Astrocyte of the spinal cord (primary cell): ENCODE measurements around the gene SSBP4.

Experiments used
- DNase-seq: peaks from one replicate; pipeline ENCODE4 v3.0.0; 2011; ENCODE audit warnings: low read depth, low spot score
- H3K4me3 ChIP-seq: 2 replicates; pipeline ENCODE4 v1.5.1; 2011; ENCODE audit warnings: low read depth, mild to moderate bottlenecking, low read length, moderate library complexity
- in situ Hi-C: cut with HindIII; loops from 2 replicates; pipeline ENCODE4 v1.10.0; 2017; ENCODE audit warnings: low sequenced_read_pairs
- TF ChIP-seq, protein P1 (sequence below): IDR thresholded peaks from 2 replicates; pipeline ENCODE4 v1.5.1; 2012; ENCODE audit warnings: low read depth, mild to moderate bottlenecking, low read length, inconsistent platforms

The SSBP4 gene

GRCh38 chr19:18384775-18385174 lies 34.4 kb upstream of the SSBP4 start:
- in situ Hi-C loops, result no loop called here
- H3K4me3 ChIP-seq, result no peak overlapping the region
- DNase-seq, result no peak

DNA sequence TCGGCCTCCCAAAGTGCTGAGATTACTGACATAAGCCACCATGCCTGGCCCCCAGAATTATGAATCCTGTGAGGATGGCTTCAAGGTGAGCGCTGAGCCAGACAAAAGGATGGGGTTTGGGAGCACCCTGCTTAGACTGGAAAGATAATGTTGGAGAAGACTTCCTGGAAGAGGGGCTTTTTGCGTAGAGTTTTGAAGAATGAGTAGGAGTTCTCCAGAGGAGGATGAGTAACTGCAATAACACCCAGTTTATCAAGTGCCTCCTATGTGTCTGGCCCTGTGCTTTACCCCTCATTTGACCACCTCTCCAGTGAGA lies 33.9 kb upstream of the SSBP4 start:
- no peak overlapping the region for H3K4me3 ChIP-seq
- no peak for DNase-seq
- in situ Hi-C loops, result no loop called here
- TF ChIP-seq, protein P1, sequence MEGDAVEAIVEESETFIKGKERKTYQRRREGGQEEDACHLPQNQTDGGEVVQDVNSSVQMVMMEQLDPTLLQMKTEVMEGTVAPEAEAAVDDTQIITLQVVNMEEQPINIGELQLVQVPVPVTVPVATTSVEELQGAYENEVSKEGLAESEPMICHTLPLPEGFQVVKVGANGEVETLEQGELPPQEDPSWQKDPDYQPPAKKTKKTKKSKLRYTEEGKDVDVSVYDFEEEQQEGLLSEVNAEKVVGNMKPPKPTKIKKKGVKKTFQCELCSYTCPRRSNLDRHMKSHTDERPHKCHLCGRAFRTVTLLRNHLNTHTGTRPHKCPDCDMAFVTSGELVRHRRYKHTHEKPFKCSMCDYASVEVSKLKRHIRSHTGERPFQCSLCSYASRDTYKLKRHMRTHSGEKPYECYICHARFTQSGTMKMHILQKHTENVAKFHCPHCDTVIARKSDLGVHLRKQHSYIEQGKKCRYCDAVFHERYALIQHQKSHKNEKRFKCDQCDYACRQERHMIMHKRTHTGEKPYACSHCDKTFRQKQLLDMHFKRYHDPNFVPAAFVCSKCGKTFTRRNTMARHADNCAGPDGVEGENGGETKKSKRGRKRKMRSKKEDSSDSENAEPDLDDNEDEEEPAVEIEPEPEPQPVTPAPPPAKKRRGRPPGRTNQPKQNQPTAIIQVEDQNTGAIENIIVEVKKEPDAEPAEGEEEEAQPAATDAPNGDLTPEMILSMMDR, result no peak

More at GRCh38 chr19:18384775-18385174, 34.4 kb upstream of the SSBP4 start:
- TF ChIP-seq, protein P1, result no peak

DNA sequence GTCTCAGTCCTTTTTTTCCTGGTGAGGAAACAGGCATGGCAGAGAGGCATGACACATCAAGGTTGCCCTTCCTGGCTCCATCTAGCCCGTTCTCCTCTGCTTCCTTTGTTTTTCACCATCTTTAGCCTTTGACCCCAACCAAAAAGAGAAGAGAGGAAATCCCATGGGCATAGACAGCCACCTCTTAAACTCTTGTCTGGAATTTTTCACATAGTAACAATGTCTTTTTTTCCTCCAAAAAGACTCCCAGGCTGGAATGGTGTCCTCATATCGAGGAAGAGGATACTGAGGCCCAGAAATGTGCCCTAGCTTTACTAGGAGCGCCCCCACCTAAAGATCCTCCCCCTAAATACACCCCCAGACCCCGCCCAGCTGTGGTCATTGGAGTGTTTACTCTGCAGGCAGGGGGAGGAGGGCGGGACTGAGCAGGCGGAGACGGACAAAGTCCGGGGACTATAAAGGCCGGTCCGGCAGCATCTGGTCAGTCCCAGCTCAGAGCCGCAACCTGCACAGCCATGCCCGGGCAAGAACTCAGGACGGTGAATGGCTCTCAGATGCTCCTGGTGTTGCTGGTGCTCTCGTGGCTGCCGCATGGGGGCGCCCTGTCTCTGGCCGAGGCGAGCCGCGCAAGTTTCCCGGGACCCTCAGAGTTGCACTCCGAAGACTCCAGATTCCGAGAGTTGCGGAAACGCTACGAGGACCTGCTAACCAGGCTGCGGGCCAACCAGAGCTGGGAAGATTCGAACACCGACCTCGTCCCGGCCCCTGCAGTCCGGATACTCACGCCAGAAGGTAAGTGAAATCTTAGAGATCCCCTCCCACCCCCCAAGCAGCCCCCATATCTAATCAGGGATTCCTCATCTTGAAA lies 33.3 kb upstream of the SSBP4 start, which contains the start of gene GDF15:
GDF15 (plus strand) TSS at position 484 of the 868 bp plus-strand sequence; CDS start at position 516, 32 bp downstream.
- H3K4me3 ChIP-seq, result peak within 1 kb of the TSS; percentile 58
- TF ChIP-seq, protein P1, result peak; percentile 79
- DNase-seq, result peak; percentile 86
- in situ Hi-C loops, result no loop called here

DNA sequence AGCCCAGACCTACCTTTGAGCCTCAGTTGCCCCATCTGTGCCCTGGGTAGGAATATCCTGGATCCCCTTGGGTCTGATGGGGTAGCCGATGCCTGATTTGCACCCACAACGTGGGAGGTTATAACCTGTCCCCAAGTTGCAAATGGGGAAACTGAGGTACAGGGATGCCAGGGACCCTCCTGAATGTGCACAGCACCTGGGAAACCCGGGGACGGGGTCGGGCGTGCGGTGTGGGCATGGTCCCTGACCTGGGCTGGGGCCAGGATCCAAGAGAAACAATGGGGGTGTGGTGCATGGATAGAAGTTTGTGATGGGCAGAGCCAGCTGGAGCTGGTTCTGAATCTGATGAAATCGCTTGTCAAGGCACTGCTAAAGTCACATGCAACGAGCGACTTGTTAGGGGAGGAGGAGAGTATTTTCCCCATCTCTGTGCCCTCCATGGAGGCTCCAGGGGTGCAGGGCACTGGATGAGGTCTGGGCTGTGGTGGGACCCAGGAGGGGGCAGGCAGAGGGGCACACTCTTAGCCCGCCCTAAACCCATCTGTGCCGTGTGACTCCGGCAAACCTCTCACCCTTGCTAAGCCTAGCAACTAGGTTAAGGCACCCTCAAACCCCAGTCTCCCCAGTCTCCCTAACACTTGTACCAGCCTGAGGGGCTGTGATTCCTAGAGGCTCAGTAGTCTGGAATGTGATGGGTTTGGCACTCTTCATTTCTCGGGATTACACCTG lies 32.5 kb upstream of the SSBP4 start:
- in situ Hi-C loops, result no loop called here
- H3K4me3 ChIP-seq, result peak overlapping the region; percentile 58
- DNase-seq, result no peak
- TF ChIP-seq, protein P1, result no peak

DNA sequence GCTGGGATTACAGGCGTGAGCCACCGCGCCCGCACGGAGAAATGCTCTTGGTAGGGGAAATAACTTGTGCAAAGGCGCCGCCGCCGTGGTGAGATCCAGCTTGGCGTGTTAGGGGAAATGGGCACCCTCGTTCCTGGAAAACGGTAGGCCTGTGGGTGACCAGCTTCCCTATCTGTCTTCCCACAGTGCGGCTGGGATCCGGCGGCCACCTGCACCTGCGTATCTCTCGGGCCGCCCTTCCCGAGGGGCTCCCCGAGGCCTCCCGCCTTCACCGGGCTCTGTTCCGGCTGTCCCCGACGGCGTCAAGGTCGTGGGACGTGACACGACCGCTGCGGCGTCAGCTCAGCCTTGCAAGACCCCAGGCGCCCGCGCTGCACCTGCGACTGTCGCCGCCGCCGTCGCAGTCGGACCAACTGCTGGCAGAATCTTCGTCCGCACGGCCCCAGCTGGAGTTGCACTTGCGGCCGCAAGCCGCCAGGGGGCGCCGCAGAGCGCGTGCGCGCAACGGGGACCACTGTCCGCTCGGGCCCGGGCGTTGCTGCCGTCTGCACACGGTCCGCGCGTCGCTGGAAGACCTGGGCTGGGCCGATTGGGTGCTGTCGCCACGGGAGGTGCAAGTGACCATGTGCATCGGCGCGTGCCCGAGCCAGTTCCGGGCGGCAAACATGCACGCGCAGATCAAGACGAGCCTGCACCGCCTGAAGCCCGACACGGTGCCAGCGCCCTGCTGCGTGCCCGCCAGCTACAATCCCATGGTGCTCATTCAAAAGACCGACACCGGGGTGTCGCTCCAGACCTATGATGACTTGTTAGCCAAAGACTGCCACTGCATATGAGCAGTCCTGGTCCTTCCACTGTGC lies 30.9 kb upstream of the SSBP4 start:
- in situ Hi-C loops, result no loop called here
- TF ChIP-seq, protein P1, result peak; percentile 90
- peak overlapping the region; percentile 58 for H3K4me3 ChIP-seq
- DNase-seq, result peak; percentile 56
